Calu3 (cell line): ENCODE results near the gene IFNA8. TPM values are rescaled to one million over a fixed set of nuclear protein-coding genes. Genes with fewer than 3 reads are reported as not detected.

Experiments
- BruUV-seq: library from RNA; stranded (reverse); fragments of 400-500 nt; replicated peaks from 2 replicates; lab custom pipeline; 2021; lab: Mats Ljungman, UMichigan
- CTCF ChIA-PET: fragments of 300-600 bp; sonication (Branson Sonifier 250); formaldehyde crosslinking; loops from one replicate; lab custom pipeline; 2022; ENCODE audit warnings: antibody characterized with exemption; lab: Charles Lee
- DNase-seq: peaks from one replicate; pipeline ENCODE4 v3.0.0; 2022
- H3K27ac Mint-ChIP-seq: one replicate; pipeline ENCODE4 v1.8.0; 2022; ENCODE audit warnings: mixed read lengths; ENCODE audit not compliant: unreplicated experiment
- H3K27me3 Mint-ChIP-seq: one replicate; pipeline ENCODE4 v1.8.0; 2022; ENCODE audit warnings: mixed read lengths; ENCODE audit not compliant: unreplicated experiment
- H3K36me3 Mint-ChIP-seq: one replicate; pipeline ENCODE4 v1.8.0; 2022; ENCODE audit warnings: mild to moderate bottlenecking, moderate library complexity, mixed read lengths; ENCODE audit not compliant: insufficient read depth, unreplicated experiment
- H3K4me1 Mint-ChIP-seq: one replicate; pipeline ENCODE4 v1.8.0; 2022; ENCODE audit warnings: mild to moderate bottlenecking, low read depth, mixed read lengths; ENCODE audit not compliant: unreplicated experiment
- H3K4me3 Mint-ChIP-seq: one replicate; pipeline ENCODE4 v1.8.0; 2022; ENCODE audit warnings: mild to moderate bottlenecking, low read depth, moderate library complexity, mixed read lengths; ENCODE audit not compliant: unreplicated experiment
- H3K9me3 Mint-ChIP-seq: one replicate; pipeline ENCODE4 v1.8.0; 2022; ENCODE audit warnings: low read depth, mixed read lengths; ENCODE audit not compliant: unreplicated experiment
- intact Hi-C: fragments of 100-400 bp; cut with micrococcal nuclease; formaldehyde crosslinking; loops from one replicate; pipeline ENCODE4 v1.10.0; 2022; ENCODE audit not compliant: unreplicated experiment
- total RNA-seq: library from RNA; stranded (reverse); gene quantifications from 2 replicates; pipeline ENCODE4 v1.2.3, GENCODE V29; 2022
- TF ChIP-seq, protein P1 (sequence below): fragments of 200-600 bp; IDR thresholded peaks from one replicate; pipeline ENCODE4 v1.8.0; 2022; ENCODE audit warnings: antibody characterized with exemption; ENCODE audit not compliant: unreplicated experiment

IFNA8 gene
- total RNA-seq, 1 experiment from 2014 or later: not detected

DNA sequence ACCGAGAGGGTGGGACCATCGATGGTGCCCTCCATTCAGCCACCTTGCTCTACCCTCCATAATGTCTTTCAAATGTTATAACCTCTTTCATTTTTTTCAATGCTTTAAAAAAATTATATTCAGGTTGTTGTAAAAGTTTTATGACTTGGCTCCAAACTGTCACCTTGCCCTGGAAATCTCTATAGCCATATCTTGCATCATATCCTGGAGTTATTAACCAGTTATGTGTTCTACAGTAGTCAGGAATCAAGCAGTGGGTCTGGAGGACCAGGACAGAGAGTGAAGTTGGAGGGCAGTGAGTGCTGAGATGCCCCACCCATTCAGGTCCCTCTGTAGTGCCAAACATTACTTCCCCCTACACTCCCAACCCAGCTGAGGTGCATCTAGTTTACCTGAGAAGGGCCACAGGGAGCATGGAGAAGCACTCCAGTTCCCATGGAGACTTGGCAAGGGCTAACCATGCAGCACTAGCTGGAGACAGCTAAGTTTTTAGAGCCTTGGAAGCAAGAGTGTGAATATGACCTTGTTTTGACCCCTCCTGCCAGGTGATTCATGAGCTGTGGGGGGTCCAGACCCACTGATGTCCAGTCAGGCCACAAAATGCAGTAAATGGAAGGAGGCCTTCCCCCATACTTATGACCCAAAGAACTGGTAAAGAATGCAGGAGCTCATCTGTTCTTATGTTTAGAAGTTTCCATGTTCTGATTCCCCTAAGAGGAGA lies 5.5 kb downstream of the IFNA8 start:
- intact Hi-C loops: no loop called here
- H3K27me3 Mint-ChIP-seq: no peaks in the 10 kb centered on the region
- H3K9me3 Mint-ChIP-seq: no peaks in the 10 kb centered on the region
- H3K36me3 Mint-ChIP-seq: no peaks in the 10 kb centered on the region
- TF ChIP-seq, protein P1, sequence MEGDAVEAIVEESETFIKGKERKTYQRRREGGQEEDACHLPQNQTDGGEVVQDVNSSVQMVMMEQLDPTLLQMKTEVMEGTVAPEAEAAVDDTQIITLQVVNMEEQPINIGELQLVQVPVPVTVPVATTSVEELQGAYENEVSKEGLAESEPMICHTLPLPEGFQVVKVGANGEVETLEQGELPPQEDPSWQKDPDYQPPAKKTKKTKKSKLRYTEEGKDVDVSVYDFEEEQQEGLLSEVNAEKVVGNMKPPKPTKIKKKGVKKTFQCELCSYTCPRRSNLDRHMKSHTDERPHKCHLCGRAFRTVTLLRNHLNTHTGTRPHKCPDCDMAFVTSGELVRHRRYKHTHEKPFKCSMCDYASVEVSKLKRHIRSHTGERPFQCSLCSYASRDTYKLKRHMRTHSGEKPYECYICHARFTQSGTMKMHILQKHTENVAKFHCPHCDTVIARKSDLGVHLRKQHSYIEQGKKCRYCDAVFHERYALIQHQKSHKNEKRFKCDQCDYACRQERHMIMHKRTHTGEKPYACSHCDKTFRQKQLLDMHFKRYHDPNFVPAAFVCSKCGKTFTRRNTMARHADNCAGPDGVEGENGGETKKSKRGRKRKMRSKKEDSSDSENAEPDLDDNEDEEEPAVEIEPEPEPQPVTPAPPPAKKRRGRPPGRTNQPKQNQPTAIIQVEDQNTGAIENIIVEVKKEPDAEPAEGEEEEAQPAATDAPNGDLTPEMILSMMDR: no peak
- H3K27ac Mint-ChIP-seq: no peak overlapping the region
- no peak for DNase-seq
- peaks cover 37% of the 10 kb centered on the region for H3K4me1 Mint-ChIP-seq
- CTCF ChIA-PET: no interaction called here
- BruUV-seq: no TSS peak
- H3K4me3 Mint-ChIP-seq: no peak overlapping the region

DNA sequence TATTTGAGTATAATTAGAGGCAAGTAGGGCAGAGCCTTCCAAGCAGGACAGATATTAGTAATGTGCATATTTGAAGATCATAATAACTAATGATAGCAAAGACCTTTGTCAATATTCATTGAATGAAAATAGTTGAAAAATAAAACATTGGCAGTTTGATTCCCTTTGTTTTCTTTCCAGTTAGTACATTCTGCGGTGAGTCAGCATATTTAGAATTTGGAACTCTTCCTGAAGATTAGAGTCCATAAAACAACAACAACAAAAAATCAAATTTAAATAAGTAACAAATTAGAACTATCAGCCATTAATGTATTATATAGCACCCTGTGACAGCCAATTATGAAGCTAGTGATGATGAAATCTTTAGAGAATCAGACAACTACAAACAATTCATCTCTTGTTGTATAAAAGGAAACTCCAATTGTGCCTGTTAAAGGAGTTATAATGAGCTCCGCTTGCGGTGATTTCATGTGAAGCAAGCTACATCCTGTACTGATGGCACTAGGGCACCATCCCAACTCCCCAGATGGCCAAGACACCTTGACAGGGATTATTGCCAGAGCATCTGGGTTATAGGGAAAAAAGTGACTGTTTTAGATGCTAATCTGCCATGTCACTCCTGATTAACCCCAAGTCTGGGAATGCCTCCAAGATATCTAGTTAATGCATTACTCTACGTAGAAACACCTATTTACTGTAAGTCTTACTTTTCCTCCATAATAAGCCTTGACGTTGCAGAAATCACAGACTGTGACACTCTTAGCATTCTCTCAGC lies 6.8 kb downstream of the IFNA8 start:
- TF ChIP-seq, protein P1: no peak
- intact Hi-C loops: no loop called here
- Mint-ChIP-seq H3K9me3 (no peaks in the 10 kb centered on the region), H3K27ac (peak overlapping the region; percentile 69), H3K4me3 (no peak overlapping the region), H3K36me3 (no peaks in the 10 kb centered on the region), H3K27me3 (no peaks in the 10 kb centered on the region), H3K4me1 (peaks cover 37% of the 10 kb centered on the region)
- CTCF ChIA-PET: interaction anchor here (1.4 kb wide), 1 partner anchor 19 kb away, joined by 5 read pairs; no protein-coding TSS in a partner anchor
- no TSS peak for BruUV-seq
- DNase-seq: peak; percentile 18

DNA sequence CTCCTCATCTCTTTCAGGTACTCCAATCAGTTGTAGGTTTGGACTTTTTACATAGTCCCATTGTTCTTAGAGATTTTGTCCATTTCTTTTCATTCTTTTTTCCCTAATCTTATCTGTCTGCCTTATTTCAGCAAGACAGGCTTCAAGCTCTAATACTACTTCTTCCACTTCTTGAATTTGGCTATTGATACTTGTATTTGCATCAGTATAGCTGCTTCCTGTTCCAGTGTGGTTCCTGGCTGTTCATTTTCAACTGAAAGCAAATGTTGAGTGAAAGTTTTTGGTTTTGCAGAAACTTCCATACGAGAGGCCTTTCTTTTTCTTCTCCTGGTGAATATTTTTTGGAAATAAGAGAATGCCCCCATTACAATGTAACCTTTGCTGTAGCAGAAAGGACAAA lies 19.3 kb downstream of the IFNA8 start:
- no peaks in the 10 kb centered on the region for H3K4me1 Mint-ChIP-seq
- no TSS peak for BruUV-seq
- no peaks in the 10 kb centered on the region for H3K9me3 Mint-ChIP-seq
- intact Hi-C loops: no loop called here
- no peak overlapping the region for H3K4me3 Mint-ChIP-seq
- H3K36me3 Mint-ChIP-seq: no peaks in the 10 kb centered on the region
- CTCF ChIA-PET: no interaction called here
- H3K27me3 Mint-ChIP-seq: peaks cover 8% of the 10 kb centered on the region
- TF ChIP-seq, protein P1: no peak
- DNase-seq: no peak
- H3K27ac Mint-ChIP-seq: no peak overlapping the region

DNA sequence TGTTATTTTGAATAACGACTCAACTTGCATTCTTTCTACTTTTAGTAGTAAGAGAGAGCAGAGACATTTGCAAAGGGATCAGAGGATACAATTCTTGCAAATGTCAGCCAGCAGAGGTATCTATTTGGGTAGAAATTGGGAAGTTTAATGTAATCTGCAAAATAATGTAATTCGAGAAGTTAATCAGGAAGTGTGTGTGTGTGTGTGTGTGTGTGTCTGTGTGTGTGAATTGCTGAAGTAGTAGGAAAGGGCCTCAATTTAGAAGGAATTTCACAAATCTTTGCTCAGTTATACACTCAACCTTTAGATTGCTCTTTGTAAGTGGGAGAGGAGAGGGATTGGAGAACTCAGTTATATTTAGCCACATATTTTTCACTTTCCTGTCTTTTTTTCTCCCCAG lies 20.3 kb downstream of the IFNA8 start:
- intact Hi-C loops: no loop called here

More for the DNA sequence above, 20.3 kb downstream of the IFNA8 start:
- Mint-ChIP-seq H3K4me1 (no peaks in the 10 kb centered on the region), H3K4me3 (no peak overlapping the region), H3K9me3 (no peaks in the 10 kb centered on the region), H3K27ac (no peak overlapping the region), H3K36me3 (no peaks in the 10 kb centered on the region), H3K27me3 (peaks cover 8% of the 10 kb centered on the region)
- TF ChIP-seq, protein P1: no peak
- CTCF ChIA-PET: no interaction called here
- no peak for DNase-seq
- BruUV-seq: no TSS peak
